Neural crest cell (in vitro differentiated cells): ENCODE data around the gene CABP4. TPM values are rescaled to one million over a fixed set of nuclear protein-coding genes. Genes with fewer than 3 reads are reported as not detected.

ENCODE experiments used
- DNase-seq: peaks from one replicate; pipeline ENCODE4 v3.0.0; 2021; ENCODE audit warnings: low read depth, mixed read lengths, low spot score
- H3K27ac Mint-ChIP-seq: one replicate; pipeline ENCODE4 v1.8.0; 2021; ENCODE audit warnings: mild to moderate bottlenecking, mixed read lengths; ENCODE audit not compliant: unreplicated experiment
- H3K27me3 Mint-ChIP-seq: 2 replicates; pipeline ENCODE4 v1.8.0; 2021; ENCODE audit warnings: low read depth, mild to moderate bottlenecking, mixed read lengths
- H3K36me3 Mint-ChIP-seq: 2 replicates; pipeline ENCODE4 v1.8.0; 2021; ENCODE audit warnings: low read depth, mild to moderate bottlenecking, mixed read lengths
- H3K4me1 Mint-ChIP-seq: 2 replicates; pipeline ENCODE4 v1.8.0; 2021; ENCODE audit warnings: mixed read lengths
- H3K4me3 Mint-ChIP-seq: one replicate; pipeline ENCODE4 v1.8.0; 2021; ENCODE audit warnings: mild to moderate bottlenecking, mixed read lengths
- H3K9me3 Mint-ChIP-seq: 2 replicates; pipeline ENCODE4 v1.8.0; 2021; ENCODE audit warnings: mixed read lengths
- CTCF ChIP-seq: fragments of 200-600 bp; sonication (generic); conservative IDR thresholded peaks from 2 replicates; pipeline ENCODE4 v1.5.0; 2021; ENCODE audit warnings: antibody characterized with exemption, mild to moderate bottlenecking
- total RNA-seq: library from RNA; stranded (reverse); gene quantifications from 2 replicates; pipeline ENCODE4 v1.2.1, GENCODE V29; 2021

Gene CABP4
- total RNA-seq, 1 donor from 2014 or later: not detected

- Mint-ChIP-seq H3K27me3 (no peaks in the 10 kb centered on the region), H3K27ac (peak overlapping the region; percentile 75), H3K36me3 (peaks cover 4% of the 10 kb centered on the region), H3K4me3 (peak overlapping the region; percentile 27), H3K9me3 (no peaks in the 10 kb centered on the region), H3K4me1 (peaks cover 18% of the 10 kb centered on the region)
- no peak for DNase-seq
- no peak for TF ChIP-seq CTCF
These were observed 35.0 kb downstream of the CABP4 start for GRCh38 chr11:67489885-67490726.

GRCh38 chr11:67490727-67491065 is 35.5 kb downstream of the CABP4 start:
- Mint-ChIP-seq H3K27ac (no peak overlapping the region), H3K4me1 (peaks cover 16% of the 10 kb centered on the region), H3K4me3 (no peak overlapping the region), H3K9me3 (no peaks in the 10 kb centered on the region), H3K27me3 (no peaks in the 10 kb centered on the region), H3K36me3 (peaks cover 4% of the 10 kb centered on the region)
- no peak for DNase-seq
- no peak for TF ChIP-seq CTCF

GRCh38 chr11:67491276-67492068 is 36.3 kb downstream of the CABP4 start:
- no peaks in the 10 kb centered on the region for H3K27me3 Mint-ChIP-seq
- peaks cover 10% of the 10 kb centered on the region for H3K4me1 Mint-ChIP-seq
- H3K4me3 Mint-ChIP-seq: peak overlapping the region; percentile 27
- H3K9me3 Mint-ChIP-seq: no peaks in the 10 kb centered on the region
- TF ChIP-seq CTCF: no peak
- H3K27ac Mint-ChIP-seq: no peak overlapping the region
- no peak for DNase-seq
- H3K36me3 Mint-ChIP-seq: peaks cover 4% of the 10 kb centered on the region

GRCh38 chr11:67492069-67492727 is 37.0 kb downstream of the CABP4 start:
- Mint-ChIP-seq H3K27me3 (no peaks in the 10 kb centered on the region), H3K4me3 (no peak overlapping the region), H3K27ac (no peak overlapping the region), H3K36me3 (peaks cover 4% of the 10 kb centered on the region), H3K4me1 (peaks cover 10% of the 10 kb centered on the region), H3K9me3 (no peaks in the 10 kb centered on the region)
- DNase-seq: no peak
- TF ChIP-seq CTCF: no peak

GRCh38 chr11:67492801-67493547 is 37.8 kb downstream of the CABP4 start:
- H3K4me1 Mint-ChIP-seq: peaks cover 10% of the 10 kb centered on the region
- H3K9me3 Mint-ChIP-seq: no peaks in the 10 kb centered on the region
- H3K4me3 Mint-ChIP-seq: no peak overlapping the region
- no peak overlapping the region for H3K27ac Mint-ChIP-seq
- H3K36me3 Mint-ChIP-seq: peaks cover 4% of the 10 kb centered on the region
- TF ChIP-seq CTCF: no peak
- no peaks in the 10 kb centered on the region for H3K27me3 Mint-ChIP-seq
- DNase-seq: no peak
